K562 (cell line): Measurements from ENCODE around the gene HOXD4. TPM values are rescaled to one million over a fixed set of nuclear protein-coding genes. Genes with fewer than 3 reads are reported as not detected.

Source experiments
- ATF6 ChIP-seq: sonication (generic); formaldehyde crosslinking; IDR thresholded peaks from 2 replicates; pipeline ENCODE4 v1.4.0; 2020; ENCODE audit warnings: mild to moderate bottlenecking, missing genetic modification reagents
- DNMT1 ChIP-seq: fragments of 450-650 bp; IDR thresholded peaks from 2 replicates; pipeline ENCODE4 v1.6.1; 2016; ENCODE audit warnings: antibody characterized with exemption, mild to moderate bottlenecking
- ZNF518B ChIP-seq: fragments of 250-450 bp; sonication (Bioruptor Pico); IDR thresholded peaks from 2 replicates; pipeline ENCODE4 v1.5.0; 2021; ENCODE audit warnings: mild to moderate bottlenecking, moderate library complexity
- polyA plus RNA-seq, 8 experiments: library from polyadenylated mRNA; depleted of rRNA in 4 of 8; stranded (reverse) in 5 of 8; unstranded in 3 of 8; fragments of >200 nt; fragmentation: Nextera tagmentation in 2 of 8; fragmentation: Illumina TruSeq in 1 of 8; extraction: Ambion mirVana in 2 of 8; extraction: Trizol in 1 of 8; gene quantifications; 2 replicates each; pipeline versions ENCODE4 v1.2.1 to v1.2.3, GENCODE V29; 2011 to 2014; ENCODE audit warnings: inconsistent platforms in 1 of 8, missing spikeins in 1 of 8
- total RNA-seq, 7 experiments: library from RNA; depleted of rRNA in 6 of 7; stranded (reverse); fragments of >200 nt in 6 of 7; fragmentation: Illumina TruSeq in 2 of 7; extraction: Trizol in 2 of 7; gene quantifications; 2 replicates each; pipeline versions ENCODE4 v1.2.1 to v1.2.3, GENCODE V29; 2011 to 2021; ENCODE audit warnings: low replicate concordance in 1 of 7

Gene HOXD4
- total and polyA plus RNA-seq, 9 of the 15 experiments (the other 6 are each of a cell fraction or from before 2014, with no cell fraction given): not detected

GRCh38 chr2:176124947-176125771 is 26.2 kb upstream of the HOXD4 start (continued):
- no peak for TF ChIP-seq ZNF518B (CRISPR knock-in tag)
- TF ChIP-seq ATF6 (CRISPR knock-in tag): no peak
- TF ChIP-seq DNMT1: no peak
